H1 (cell line): ENCODE results near the gene NAA10. TPM values are rescaled to one million over a fixed set of nuclear protein-coding genes. Genes with fewer than 3 reads are reported as not detected.

ENCODE experiments used
- CTBP2 ChIP-seq: IDR thresholded peaks from 2 replicates; pipeline ENCODE4 v1.7.0; 2011; ENCODE audit warnings: borderline replicate concordance, mild to moderate bottlenecking, moderate library complexity, mixed read lengths, low read length; ENCODE audit not compliant: insufficient read depth, insufficient read length
- EZH2 ChIP-seq: fragments of 200-600 bp; sonication (generic); IDR thresholded peaks from 2 replicates; pipeline ENCODE4 v1.7.1; 2012; ENCODE audit warnings: low read depth, mild to moderate bottlenecking, moderate library complexity, low read length, inconsistent platforms; ENCODE audit not compliant: severe bottlenecking
- HDAC6 ChIP-seq: IDR thresholded peaks from one replicate; pipeline ENCODE4 v1.7.1; 2012; ENCODE audit warnings: low read depth, mild to moderate bottlenecking, inconsistent platforms, low read length, moderate library complexity
- RAD21 ChIP-seq, 2 experiments: IDR thresholded peaks in 1 of 2; conservative IDR thresholded peaks in 1 of 2; 2 replicates each; pipeline ENCODE4 v1.6.1; 2011; ENCODE audit warnings: low read depth in 2 of 2, low read length in 2 of 2, improper control_type of control experiment in 1 of 2, inconsistent platforms in 1 of 2, mild to moderate bottlenecking in 1 of 2, moderate library complexity in 1 of 2
- SIN3A ChIP-seq, 2 experiments: IDR thresholded peaks in 1 of 2; conservative IDR thresholded peaks in 1 of 2; 2 replicates each; pipeline ENCODE4 v1.6.1; 2011 to 2012; ENCODE audit warnings: low read length in 2 of 2, improper control_type of control experiment in 1 of 2, low read depth in 1 of 2, mild to moderate bottlenecking in 1 of 2
- SP1 ChIP-seq: IDR thresholded peaks from 2 replicates; pipeline ENCODE4 v1.6.1; 2011; ENCODE audit warnings: low read depth, low read length
- SP2 ChIP-seq: IDR thresholded peaks from 2 replicates; pipeline ENCODE4 v1.6.1; 2012; ENCODE audit warnings: mild to moderate bottlenecking, low read length, inconsistent platforms
- polyA plus RNA-seq, 7 experiments: library from polyadenylated mRNA; depleted of rRNA in 3 of 7; stranded (reverse) in 5 of 7; unstranded in 2 of 7; fragments of >200 nt in 5 of 7; fragments of 200-250 nt in 2 of 7; gene quantifications; 1 replicate in 5 of 7; 2 replicates in 1 of 7; 4 replicates in 1 of 7; pipeline versions ENCODE4 v1.2.1 to v1.2.3, GENCODE V29; 2011 to 2013; ENCODE audit warnings: missing spikeins in 2 of 7, mixed read lengths in 2 of 7
- total RNA-seq: library from RNA; stranded (reverse); fragmentation: NEBNext Ultra II Directional; extraction: Animal tissue kit (Norgen Biotek cat#: 25700); gene quantifications from 2 replicates; pipeline ENCODE4 v1.2.1, GENCODE V29; 2021

NAA10 gene
- total and polyA plus RNA-seq, 2 of the 8 experiments (the other 6 are each of a cell fraction or from before 2014, with no cell fraction given), result 80.4 to 98.8 TPM

GRCh38 chrX:153880440-153880815 is 54.4 kb downstream of the NAA10 start (continued):
- TF ChIP-seq RAD21 (IDR thresholded peaks at IDR 0.05 in 1 of 2, conservative IDR thresholded peaks at IDR 0.05 in 1 of 2; ENCODE audit: low read depth in 2 of 2, low read length in 2 of 2) (no peak), EZH2 (no peak), CTBP2 (no peak), HDAC6 (no peak), SP2 (no peak), SIN3A (conservative IDR thresholded peaks at IDR 0.05 in 1 of 2, IDR thresholded peaks at IDR 0.05 in 1 of 2; ENCODE audit: low read depth in 1 of 2, low read length in 2 of 2) (no peak), SP1 (no peak)
